Stimulated activated CD4-positive, alpha-beta T cell treated with anti-CD3 and anti-CD28 coated beads, Interleukin-4, amount 100 ng/mL, for 4 hours (primary cell): Measurements from ENCODE around the gene SH2D7.
"Not testable (repeated sequence)": the region's sequence is repeated elsewhere in the genome, so short reads cannot be mapped to it uniquely, and the experiment has no call there.

Source experiments
- DNase-seq, 2 experiments: peaks; one replicate each; pipeline ENCODE4 v3.0.0-alpha.2; 2020

Gene SH2D7

GRCh38 chr15:78146425-78147154, 54.2 kb downstream of the SH2D7 start:
- DNase-seq: no peak

- DNase-seq: no peak
Observed at GRCh38 chr15:78147566-78147965, 55.2 kb downstream of the SH2D7 start.

- no peak for DNase-seq
Observed at GRCh38 chr15:78148392-78149067, 56.2 kb downstream of the SH2D7 start.

- DNase-seq: peak; percentile 99 to 100
Observed at GRCh38 chr15:78149068-78149804, 56.9 kb downstream of the SH2D7 start, which contains the start of gene IDH3A. IDH3A (plus strand) TSS chr15:78149362; CDS start chr15:78149404, 42 bp downstream.

GRCh38 chr15:78149805-78150751, 57.7 kb downstream of the SH2D7 start:
- DNase-seq: no peak

- not testable (repeated sequence) for DNase-seq
Observed at GRCh38 chr15:78151075-78151474, 58.7 kb downstream of the SH2D7 start.
